ENCODE results near the gene SMIM29. TPM values are rescaled to one million over a fixed set of nuclear protein-coding genes. Genes with fewer than 3 reads are reported as not detected.

Gene SMIM29
- total RNA-seq, result 16.7 and 20.4 TPM in 2 replicates

GRCh38 chr6:34248727-34249468, at the start of gene SMIM29:
SMIM29 (minus strand) TSS chr6:34249006; CDS start chr6:34247791, 1,215 bp downstream.

DNA sequence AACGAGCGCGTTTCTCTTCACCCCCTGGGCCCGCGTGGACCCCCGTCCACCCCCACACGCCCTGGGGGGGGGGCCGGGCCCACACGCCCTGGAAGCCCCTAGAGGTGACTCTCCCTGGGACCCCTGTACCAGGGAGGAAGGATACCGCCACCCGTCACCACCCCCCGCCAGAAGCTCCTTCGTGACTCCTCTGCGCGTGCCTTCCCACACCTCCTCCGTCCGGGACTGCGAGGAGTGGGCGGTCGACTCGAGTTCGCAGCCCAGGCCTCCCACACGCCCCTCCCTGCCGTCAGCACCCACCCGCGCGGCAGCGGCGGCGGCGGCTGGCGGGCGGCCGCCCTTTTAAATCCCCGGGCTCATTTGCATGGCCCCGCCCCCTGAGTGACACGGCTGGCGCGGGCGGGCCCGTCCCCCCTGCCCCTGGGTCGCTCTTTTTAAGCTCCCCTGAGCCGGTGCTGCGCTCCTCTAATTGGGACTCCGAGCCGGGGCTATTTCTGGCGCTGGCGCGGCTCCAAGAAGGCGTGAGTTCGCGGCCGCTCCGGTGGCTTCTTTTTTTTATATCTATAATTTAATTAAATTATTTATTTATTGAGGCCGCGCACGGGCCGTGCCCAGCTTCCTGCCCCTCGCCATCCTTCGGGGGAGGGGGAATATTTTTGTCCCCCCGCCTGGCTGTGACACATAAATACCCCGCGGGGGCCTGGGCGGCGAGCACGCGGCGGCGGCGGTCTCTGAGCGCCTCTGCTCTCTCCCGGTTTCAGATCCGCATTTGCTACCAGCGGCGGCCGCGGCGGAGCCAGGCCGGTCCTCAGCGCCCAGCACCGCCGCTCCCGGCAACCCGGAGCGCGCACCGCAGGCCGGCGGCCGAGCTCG, 12.1 kb downstream of the SMIM29 start, which contains the start of gene HMGA1:
HMGA1 (plus strand) TSS at position 431 of the 873 bp plus-strand sequence. CDS start 3,908 bp downstream, outside the sequence.

Other genes with a start within 250 kb of the SMIM29 start
- not detected in 2 replicates for gene GRM4, start 102.9 kb downstream of the SMIM29 start, total RNA-seq
- gene HMGA1, start 12.1 kb downstream of the SMIM29 start, total RNA-seq, result 192 and 215 TPM in 2 replicates
- 16.7 TPM in 2 replicates for gene NUDT3, start 143.7 kb upstream of the SMIM29 start, total RNA-seq
- 2,025 and 2,137 TPM in 2 replicates for gene RPS10, start 177.1 kb upstream of the SMIM29 start, total RNA-seq
- not detected in 2 replicates for gene PACSIN1, start 217.1 kb upstream of the SMIM29 start, total RNA-seq

Measured in cardiac ventricle fibroblast (primary cell).